Cardiac fibroblast (primary cell): Measurements from ENCODE around the gene PPM1L.
A peak's percentile ranks its signal among the peaks of the same experiment; 100 is the strongest.

Experiments
- DNase-seq, 2 donors: peaks; one replicate each; pipeline versions ENCODE4 v3.0.0 to v3.0.0-alpha.2; 2010; ENCODE audit warnings: low read depth in 2 of 2
- H3K4me3 ChIP-seq, 2 donors: replicated peaks in 1 of 2; 1 replicate in 1 of 2; 2 replicates in 1 of 2; pipeline ENCODE4 v1.5.1; 2011; ENCODE audit warnings: low read depth in 2 of 2, low read length in 2 of 2, mild to moderate bottlenecking in 2 of 2, moderate library complexity in 1 of 2
- CTCF ChIP-seq: IDR thresholded peaks from one replicate; pipeline ENCODE4 v1.5.1; 2011; ENCODE audit warnings: low read depth, mild to moderate bottlenecking, low read length, inconsistent platforms

PPM1L gene

GRCh38 chr3:160928183-160928726 is 172.2 kb downstream of the PPM1L start:
- peak; percentile 8 for TF ChIP-seq CTCF
- no peak overlapping the region for H3K4me3 ChIP-seq
- no peak for DNase-seq

GRCh38 chr3:160929595-160929994 is 173.6 kb downstream of the PPM1L start:
- H3K4me3 ChIP-seq: no peak overlapping the region
- DNase-seq: peak in 1 of 2 donors; percentile 4
- TF ChIP-seq CTCF: no peak

- no peak overlapping the region for H3K4me3 ChIP-seq
- no peak for TF ChIP-seq CTCF
- peak; percentile 14 to 43 for DNase-seq
Observed at GRCh38 chr3:160931474-160931873, 175.4 kb downstream of the PPM1L start.

GRCh38 chr3:160935413-160936095 is 179.5 kb downstream of the PPM1L start:
- TF ChIP-seq CTCF: no peak
- peak in 1 of 2 donors; percentile 7 for DNase-seq
- no peak overlapping the region for H3K4me3 ChIP-seq

- peak; percentile 79 to 83 for DNase-seq
- no peak overlapping the region for H3K4me3 ChIP-seq
- TF ChIP-seq CTCF: peak; percentile 77
Observed at GRCh38 chr3:160941885-160942494, 186.0 kb downstream of the PPM1L start.

- no peak for TF ChIP-seq CTCF
- no peak overlapping the region for H3K4me3 ChIP-seq
- no peak for DNase-seq
Observed at GRCh38 chr3:160943996-160944395, 188.0 kb downstream of the PPM1L start.
